HCT116 (cell line): ENCODE results near the gene DGCR8. TPM values are rescaled to one million over a fixed set of nuclear protein-coding genes. Genes with fewer than 3 reads are reported as not detected.

Source experiments
- ATAC-seq: fragments of 200-7000 bp; cut with Tn5 transposase; 2 replicates; pipeline ENCODE4 v1.9.1; 2020; ENCODE audit warnings: mild to moderate bottlenecking, moderate library complexity
- BruUV-seq: library from RNA; stranded (reverse); fragments of 400-500 nt; replicated peaks from 2 replicates; lab custom pipeline; 2021; lab: Mats Ljungman, UMichigan
- CTCF ChIA-PET: fragments of 300-600 bp; sonication (Branson Sonifier 250); formaldehyde crosslinking; loops from one replicate; lab custom pipeline; 2021; ENCODE audit warnings: antibody characterized with exemption; lab: Charles Lee
- POLR2A ChIA-PET: fragments of 300-600, 350-600 bp; sonication (Branson Sonifier 250); formaldehyde crosslinking; loops from one replicate; lab custom pipeline; 2021; ENCODE audit warnings: antibody characterized with exemption; lab: Charles Lee
- RAD21 ChIA-PET, 2 experiments: fragments of 300-600 bp; sonication (Branson Sonifier 250); formaldehyde crosslinking; loops; one replicate each; lab custom pipeline; 2023; ENCODE audit warnings: low total read pairs in 2 of 2; ENCODE audit not compliant: uncharacterized antibody in 2 of 2, unreplicated experiment in 2 of 2, low non-redundant PET in 1 of 2; lab: Charles Lee
- DNase-seq: peaks from one replicate; pipeline ENCODE4 v3.0.0-alpha.2; 2010; ENCODE audit warnings: low read depth, low spot score
- H2AFZ ChIP-seq: fragments of 200-600 bp; shearing (Covaris generic), sonication (generic); 2 replicates; pipeline ENCODE4 v1.6.1; 2017; ENCODE audit warnings: low read depth, mixed run types, mixed read lengths, antibody characterized with exemption, low read length; ENCODE audit not compliant: poor library complexity, severe bottlenecking
- H3K27ac ChIP-seq: 2 replicates; pipeline ENCODE4 v1.5.1; 2012; ENCODE audit warnings: low read depth, low read length
- H3K27me3 ChIP-seq: fragments of 200-600 bp; sonication (generic); 2 replicates; pipeline ENCODE4 v1.6.1; 2016; ENCODE audit warnings: mixed run types, low read length, mixed read lengths; ENCODE audit not compliant: insufficient read depth
- H3K36me3 ChIP-seq, 2 experiments: fragments of 200-500 bp in 1 of 2; fragments of 200-600 bp in 1 of 2; sonication (Bioruptor generic) in 1 of 2; sonication (generic) in 1 of 2; 2 replicates each; pipeline versions ENCODE4 v1.5.1 to v1.6.1; 2014 to 2016; ENCODE audit warnings: low read length in 2 of 2, inconsistent platforms in 1 of 2, mixed read lengths in 1 of 2, mixed run types in 1 of 2; ENCODE audit not compliant: insufficient read depth in 2 of 2, control insufficient read depth in 1 of 2
- H3K4me1 ChIP-seq, 2 experiments: fragments of 200-600 bp in 1 of 2; sonication (generic) in 1 of 2; 2 replicates each; pipeline versions ENCODE4 v1.5.1 to v1.6.1; 2012 to 2017; ENCODE audit warnings: low read length in 2 of 2, inconsistent platforms in 1 of 2, mild to moderate bottlenecking in 1 of 2, mixed read lengths in 1 of 2, mixed run types in 1 of 2, moderate library complexity in 1 of 2; ENCODE audit not compliant: insufficient read depth in 2 of 2, control insufficient read depth in 1 of 2
- H3K4me2 ChIP-seq: fragments of 200-600 bp; sonication (generic); 2 replicates; pipeline ENCODE4 v1.6.1; 2017; ENCODE audit warnings: mixed run types, low read length, mixed read lengths
- H3K4me3 ChIP-seq, 2 experiments: fragments of 200-600 bp in 1 of 2; sonication (generic) in 1 of 2; replicated peaks in 1 of 2; 2 replicates each; pipeline ENCODE4 v1.5.1; 2011 to 2016; ENCODE audit warnings: low read length in 2 of 2, control low read depth in 1 of 2, low read depth in 1 of 2, mild to moderate bottlenecking in 1 of 2, mixed read lengths in 1 of 2, mixed run types in 1 of 2
- H3K79me2 ChIP-seq: fragments of 200-600 bp; sonication (generic); 2 replicates; pipeline ENCODE4 v1.6.1; 2017; ENCODE audit warnings: mild to moderate bottlenecking, mixed run types, low read length, moderate library complexity, mixed read lengths; ENCODE audit not compliant: insufficient read depth
- H3K9ac ChIP-seq: fragments of 200-600 bp; sonication (generic); 2 replicates; pipeline ENCODE4 v1.6.1; 2016; ENCODE audit warnings: low read length, mixed read lengths
- H3K9me2 ChIP-seq: fragments of 200-600 bp; sonication (generic), shearing (Covaris generic); 2 replicates; pipeline ENCODE4 v1.6.1; 2017; ENCODE audit warnings: mixed run types, mild to moderate bottlenecking, moderate library complexity; ENCODE audit not compliant: insufficient read depth
- H3K9me3 ChIP-seq, 2 experiments: fragments of 200-500 bp in 1 of 2; fragments of 200-600 bp in 1 of 2; sonication (Bioruptor generic) in 1 of 2; sonication (generic) in 1 of 2; 2 replicates each; pipeline ENCODE4 v1.6.1; 2014 to 2017; ENCODE audit warnings: low read length in 2 of 2, mixed read lengths in 2 of 2, inconsistent platforms in 1 of 2, low read depth in 1 of 2, mild to moderate bottlenecking in 1 of 2, mixed run types in 1 of 2, moderate library complexity in 1 of 2; ENCODE audit not compliant: control insufficient read depth in 1 of 2, insufficient read depth in 1 of 2
- H4K20me1 ChIP-seq: fragments of 200-600 bp; sonication (generic), shearing (Covaris generic); 2 replicates; pipeline ENCODE4 v1.6.1; 2017; ENCODE audit warnings: mixed run types, mild to moderate bottlenecking, moderate library complexity; ENCODE audit not compliant: insufficient read depth
- CEBPB ChIP-seq: IDR thresholded peaks from 2 replicates; pipeline ENCODE4 v1.6.1; 2012; ENCODE audit warnings: low read depth
- CTCF ChIP-seq, 3 experiments: fragments of 200-600 bp in 1 of 3; sonication (generic) in 1 of 3; IDR thresholded peaks in 2 of 3; conservative IDR thresholded peaks in 1 of 3; 2 replicates each; pipeline ENCODE4 v1.5.1; 2012 to 2017; ENCODE audit warnings: low read depth in 2 of 3, low read length in 2 of 3, antibody characterized with exemption in 1 of 3, borderline replicate concordance in 1 of 3, control low read depth in 1 of 3, mild to moderate bottlenecking in 1 of 3, mixed read lengths in 1 of 3, mixed run types in 1 of 3, moderate library complexity in 1 of 3; ENCODE audit not compliant: insufficient read depth in 1 of 3
- EGR1 ChIP-seq: IDR thresholded peaks from 2 replicates; pipeline ENCODE4 v1.6.1; 2012; ENCODE audit warnings: low read depth
- ELF1 ChIP-seq: IDR thresholded peaks from 2 replicates; pipeline ENCODE4 v1.6.1; 2012; ENCODE audit warnings: low read depth, borderline replicate concordance
- EZH2 ChIP-seq: fragments of 200-600 bp; sonication (generic); IDR thresholded peaks from 2 replicates; pipeline ENCODE4 v1.6.1; 2017; ENCODE audit warnings: antibody characterized with exemption, mixed run types
- EZH2phosphoT487 ChIP-seq: fragments of 200-600 bp; IDR thresholded peaks from 2 replicates; pipeline ENCODE4 v1.6.1; 2018; ENCODE audit warnings: antibody characterized with exemption, borderline replicate concordance
- FOSL1 ChIP-seq: IDR thresholded peaks from 2 replicates; pipeline ENCODE4 v1.6.1; 2012; ENCODE audit warnings: low read depth
- JUND ChIP-seq: IDR thresholded peaks from 2 replicates; pipeline ENCODE4 v1.6.1; 2012
- MAX ChIP-seq: IDR thresholded peaks from 2 replicates; pipeline ENCODE4 v1.6.1; 2012
- POLR2A ChIP-seq: IDR thresholded peaks from 2 replicates; pipeline ENCODE4 v1.7.0; 2011; ENCODE audit warnings: borderline replicate concordance; ENCODE audit not compliant: insufficient read depth, insufficient read length; ENCODE audit errors: extremely low read depth
- SP1 ChIP-seq: IDR thresholded peaks from 2 replicates; pipeline ENCODE4 v1.6.1; 2012; ENCODE audit warnings: low read depth
- SRF ChIP-seq: IDR thresholded peaks from 2 replicates; pipeline ENCODE4 v1.6.1; 2012; ENCODE audit warnings: low read depth
- TCF7L2 ChIP-seq: IDR thresholded peaks from 2 replicates; pipeline ENCODE4 v1.7.0; 2011; ENCODE audit warnings: borderline replicate concordance, inconsistent platforms; ENCODE audit not compliant: insufficient read depth, insufficient read length; ENCODE audit errors: extremely low read depth
- ZNF274 ChIP-seq: fragments of 200-500 bp; sonication (Bioruptor generic); IDR thresholded peaks from 2 replicates; pipeline ENCODE4 v1.6.1; 2014; ENCODE audit warnings: mild to moderate bottlenecking, low read depth, low read length, inconsistent platforms
- intact Hi-C: fragments of 100-400 bp; cut with micrococcal nuclease; formaldehyde crosslinking; loops from 2 replicates; pipeline ENCODE4 v1.10.0; 2022
- total RNA-seq: library from RNA; stranded (reverse); gene quantifications from one replicate; pipeline ENCODE4 v1.2.1, GENCODE V29; 2021; ENCODE audit not compliant: unreplicated experiment
- TF ChIP-seq, protein P1 (sequence below): IDR thresholded peaks from 2 replicates; pipeline ENCODE4 v1.6.1; 2012; ENCODE audit warnings: low read depth

The DGCR8 gene
- total RNA-seq, 1 experiment from 2014 or later, result 43.8 TPM

GRCh38 chr22:20084547-20085413 lies 4.7 kb downstream of the DGCR8 start (continued):
- TF ChIP-seq, protein P1, sequence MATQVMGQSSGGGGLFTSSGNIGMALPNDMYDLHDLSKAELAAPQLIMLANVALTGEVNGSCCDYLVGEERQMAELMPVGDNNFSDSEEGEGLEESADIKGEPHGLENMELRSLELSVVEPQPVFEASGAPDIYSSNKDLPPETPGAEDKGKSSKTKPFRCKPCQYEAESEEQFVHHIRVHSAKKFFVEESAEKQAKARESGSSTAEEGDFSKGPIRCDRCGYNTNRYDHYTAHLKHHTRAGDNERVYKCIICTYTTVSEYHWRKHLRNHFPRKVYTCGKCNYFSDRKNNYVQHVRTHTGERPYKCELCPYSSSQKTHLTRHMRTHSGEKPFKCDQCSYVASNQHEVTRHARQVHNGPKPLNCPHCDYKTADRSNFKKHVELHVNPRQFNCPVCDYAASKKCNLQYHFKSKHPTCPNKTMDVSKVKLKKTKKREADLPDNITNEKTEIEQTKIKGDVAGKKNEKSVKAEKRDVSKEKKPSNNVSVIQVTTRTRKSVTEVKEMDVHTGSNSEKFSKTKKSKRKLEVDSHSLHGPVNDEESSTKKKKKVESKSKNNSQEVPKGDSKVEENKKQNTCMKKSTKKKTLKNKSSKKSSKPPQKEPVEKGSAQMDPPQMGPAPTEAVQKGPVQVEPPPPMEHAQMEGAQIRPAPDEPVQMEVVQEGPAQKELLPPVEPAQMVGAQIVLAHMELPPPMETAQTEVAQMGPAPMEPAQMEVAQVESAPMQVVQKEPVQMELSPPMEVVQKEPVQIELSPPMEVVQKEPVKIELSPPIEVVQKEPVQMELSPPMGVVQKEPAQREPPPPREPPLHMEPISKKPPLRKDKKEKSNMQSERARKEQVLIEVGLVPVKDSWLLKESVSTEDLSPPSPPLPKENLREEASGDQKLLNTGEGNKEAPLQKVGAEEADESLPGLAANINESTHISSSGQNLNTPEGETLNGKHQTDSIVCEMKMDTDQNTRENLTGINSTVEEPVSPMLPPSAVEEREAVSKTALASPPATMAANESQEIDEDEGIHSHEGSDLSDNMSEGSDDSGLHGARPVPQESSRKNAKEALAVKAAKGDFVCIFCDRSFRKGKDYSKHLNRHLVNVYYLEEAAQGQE, result no peak
- TF ChIP-seq ELF1, result no peak

- Histone ChIP-seq H3K27me3 (no peaks in the 10 kb centered on the region), H3K27ac (no peak overlapping the region), H3K9ac (no peak overlapping the region), H4K20me1 (peaks cover 11% of the 10 kb centered on the region; the same call in 1 of the 2 replicates), H3K4me2 (no peak overlapping the region), H3K4me3 (no peak overlapping the region), H3K36me3 (peaks cover 49 to 62% of the 10 kb centered on the region in 2 experiments), H3K9me3 (no peaks in the 10 kb centered on the region), H3K79me2 (peaks cover 99% of the 10 kb centered on the region), H3K9me2 (no peaks in the 10 kb centered on the region), H2AFZ (no peak overlapping the region), H3K4me1 (peaks cover 9 to 26% of the 10 kb centered on the region in 2 experiments; a peak in 3 of 4 replicates)
- BruUV-seq, result no TSS peak
- CTCF ChIA-PET, result no interaction called here
- POLR2A ChIA-PET, result no interaction called here
- no peak for ATAC-seq
- RAD21 ChIA-PET, result no interaction called here
- no peak for DNase-seq
- intact Hi-C loops, result loop anchor here (10.0 kb wide), 1 partner anchor 101 kb away; no protein-coding TSS in a partner anchor
- TF ChIP-seq CEBPB (no peak), SRF (no peak), EGR1 (no peak), CTCF (IDR thresholded peaks at IDR 0.05 in 2 of 3, conservative IDR thresholded peaks at IDR 0.05 in 1 of 3; ENCODE audit: borderline replicate concordance in 1 of 3, insufficient read depth in 1 of 3, low read depth in 2 of 3, low read length in 2 of 3) (no peak), JUND (no peak), EZH2phosphoT487 (no peak), SP1 (no peak), EZH2 (no peak), FOSL1 (no peak), MAX (no peak), ELF1 (no peak), POLR2A (no peak), TCF7L2 (no peak), ZNF274 (no peak)
- TF ChIP-seq, protein P1, result no peak
Measured at GRCh38 chr22:20085651-20086050, 5.6 kb downstream of the DGCR8 start.
